Stomach (tissue), 4 donors: ENCODE data around the gene MAPK14.

ENCODE experiments used
- CTCF ChIP-seq, 7 experiments: fragments of 450-650 bp in 4 of 7; fragments of 200-600 bp in 3 of 7; sonication (generic) in 3 of 7; IDR thresholded peaks; one replicate each; pipeline ENCODE4 v1.5.1; 2016 to 2019; ENCODE audit warnings: antibody characterized with exemption in 7 of 7, control low read depth in 2 of 7, mild to moderate bottlenecking in 1 of 7
- EP300 ChIP-seq: sonication (generic); formaldehyde crosslinking; IDR thresholded peaks from one replicate; pipeline ENCODE4 v1.6.1; 2017; ENCODE audit warnings: antibody characterized with exemption
- POLR2A ChIP-seq, 4 donors: fragments of 450-650 bp; IDR thresholded peaks; one replicate each; pipeline ENCODE4 v1.6.1; 2016; ENCODE audit warnings: antibody characterized with exemption in 4 of 4, control low read depth in 2 of 4, mild to moderate bottlenecking in 1 of 4, moderate library complexity in 1 of 4
- POLR2AphosphoS5 ChIP-seq, 3 donors: sonication (generic); formaldehyde crosslinking; IDR thresholded peaks; one replicate each; pipeline ENCODE4 v1.6.1; 2016; ENCODE audit warnings: antibody characterized with exemption in 3 of 3

DNA sequence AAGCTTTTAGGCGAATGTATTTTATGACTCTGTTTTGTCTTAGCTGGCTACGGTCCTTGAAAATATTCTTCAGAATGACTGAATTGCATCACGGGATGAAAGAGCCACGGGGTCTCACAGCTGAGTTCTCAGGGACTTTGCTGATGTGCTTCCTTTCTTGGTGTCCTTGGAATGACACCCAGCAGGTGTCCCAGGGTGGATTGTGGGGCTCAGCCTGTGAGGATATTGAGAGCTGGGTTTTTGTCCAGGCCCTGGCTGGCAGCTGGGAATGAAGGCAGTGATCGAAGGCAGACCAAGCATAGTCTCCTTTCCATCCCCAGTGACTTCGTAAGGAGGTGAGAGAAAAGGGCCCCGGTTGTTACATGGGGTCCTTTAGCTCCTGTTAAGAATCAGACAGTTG lies 83.9 kb downstream of the MAPK14 start:
- TF ChIP-seq CTCF (IDR thresholded peaks at IDR 0.05) (no peak), POLR2A (IDR thresholded peaks at IDR 0.05) (no peak), POLR2AphosphoS5 (IDR thresholded peaks at IDR 0.05) (no peak), EP300 (no peak)
